Fibroblast of lung (primary cell): ENCODE data around the gene SKP1. TPM values are rescaled to one million over a fixed set of nuclear protein-coding genes. Genes with fewer than 3 reads are reported as not detected.

Source experiments
- DNase-seq, 2 donors: peaks; one replicate each; pipeline versions ENCODE4 v3.0.0 to v3.0.0-alpha.2; 2010; ENCODE audit warnings: low read depth in 2 of 2
- H2AFZ ChIP-seq: 2 replicates; pipeline ENCODE4 v1.5.1; 2012; ENCODE audit warnings: low read length, control low read depth, inconsistent platforms
- H3K27ac ChIP-seq: 2 replicates; pipeline ENCODE4 v1.5.1; 2011; ENCODE audit warnings: low read length, control low read depth; ENCODE audit not compliant: insufficient read depth
- H3K27me3 ChIP-seq: 2 replicates; pipeline ENCODE4 v1.5.1; 2011; ENCODE audit warnings: mild to moderate bottlenecking, low read length; ENCODE audit not compliant: control insufficient read depth, insufficient read depth
- H3K36me3 ChIP-seq: 2 replicates; pipeline ENCODE4 v1.5.1; 2011; ENCODE audit warnings: low read length; ENCODE audit not compliant: control insufficient read depth, insufficient read depth
- H3K4me1 ChIP-seq: 2 replicates; pipeline ENCODE4 v1.5.1; 2011; ENCODE audit warnings: low read length; ENCODE audit not compliant: control insufficient read depth, insufficient read depth; ENCODE audit errors: extremely low read depth
- H3K4me2 ChIP-seq: 2 replicates; pipeline ENCODE4 v1.5.1; 2011; ENCODE audit warnings: low read length, control low read depth; ENCODE audit not compliant: insufficient read depth; ENCODE audit errors: extremely low read depth
- H3K4me3 ChIP-seq, 4 experiments: fragments of 200-600 bp in 1 of 4; sonication (generic) in 1 of 4; replicated peaks in 1 of 4; 2 replicates each; pipeline ENCODE4 v1.5.1; 2011 to 2016; ENCODE audit warnings: low read length in 4 of 4, low read depth in 3 of 4, mild to moderate bottlenecking in 3 of 4, control low read depth in 2 of 4, inconsistent platforms in 1 of 4, mixed read lengths in 1 of 4; ENCODE audit not compliant: insufficient read depth in 1 of 4; ENCODE audit errors: control extremely low read depth in 1 of 4
- H3K79me2 ChIP-seq: 2 replicates; pipeline ENCODE4 v1.5.1; 2012; ENCODE audit warnings: mild to moderate bottlenecking, low read length, inconsistent platforms; ENCODE audit not compliant: control insufficient read depth, insufficient read depth
- H3K9ac ChIP-seq: 2 replicates; pipeline ENCODE4 v1.5.1; 2011; ENCODE audit warnings: mild to moderate bottlenecking, low read length, control low read depth; ENCODE audit not compliant: insufficient read depth
- H3K9me3 ChIP-seq: 2 replicates; pipeline ENCODE4 v1.5.1; 2012; ENCODE audit warnings: low read depth, low read length; ENCODE audit not compliant: control insufficient read depth, insufficient read depth
- H4K20me1 ChIP-seq: 2 replicates; pipeline ENCODE4 v1.5.1; 2011; ENCODE audit warnings: low read length; ENCODE audit not compliant: control insufficient read depth, insufficient read depth; ENCODE audit errors: extremely low read depth
- EZH2 ChIP-seq: IDR thresholded peaks from 2 replicates; pipeline ENCODE4 v1.5.1; 2012; ENCODE audit warnings: low read length, control low read depth, mild to moderate bottlenecking; ENCODE audit errors: missing control alignments
- polyA plus RNA-seq, 2 donors: library from polyadenylated mRNA; depleted of rRNA in 1 of 2; stranded (reverse) in 1 of 2; unstranded in 1 of 2; fragments of >200 nt; gene quantifications; 2 replicates each; pipeline ENCODE4 v1.2.1, GENCODE V29; 2011 to 2012; ENCODE audit warnings: missing spikeins in 1 of 2
- total RNA-seq: library from RNA; depleted of rRNA; stranded (reverse); fragments of >200 nt; gene quantifications from 2 replicates; pipeline ENCODE4 v1.2.1, GENCODE V29; 2014
- TF ChIP-seq, protein P1 (sequence below), 2 donors: IDR thresholded peaks in 1 of 2; conservative IDR thresholded peaks in 1 of 2; 1 replicate in 1 of 2; 2 replicates in 1 of 2; pipeline ENCODE4 v1.5.1; 2011 to 2012; ENCODE audit warnings: low read length in 2 of 2, control low read depth in 1 of 2, inconsistent platforms in 1 of 2, low read depth in 1 of 2, mild to moderate bottlenecking in 1 of 2

Gene SKP1
- total and polyA plus RNA-seq, 2 donors (not counting 1 experiment from before 2014, with no cell fraction given) = 259 to 985 TPM

DNA sequence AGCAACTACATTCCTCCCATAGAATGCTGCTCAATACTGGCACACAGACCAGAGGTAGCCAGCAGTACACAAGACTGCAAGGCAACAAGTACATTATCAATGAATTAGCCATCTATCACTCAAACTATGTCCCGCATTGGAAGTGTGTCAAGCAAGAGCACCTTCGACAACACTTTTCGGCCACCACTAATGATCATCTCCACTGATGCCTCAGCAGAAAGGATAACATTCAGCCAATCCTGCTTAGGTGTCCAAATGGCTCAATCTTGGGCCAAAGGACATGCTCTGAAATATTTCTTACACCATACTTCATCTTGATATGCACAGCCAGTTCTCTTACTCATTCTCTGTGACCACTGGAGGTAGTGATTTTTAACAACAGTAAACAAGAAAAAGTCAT is 25.0 kb downstream of the SKP1 start:
- Histone ChIP-seq H3K4me2 (no peak overlapping the region), H3K4me1 (peaks cover 9% of the 10 kb centered on the region), H3K27me3 (no peaks in the 10 kb centered on the region), H3K9ac (no peak overlapping the region), H3K79me2 (peaks cover 6% of the 10 kb centered on the region), H4K20me1 (no peaks in the 10 kb centered on the region), H3K9me3 (no peaks in the 10 kb centered on the region), H2AFZ (no peak overlapping the region), H3K36me3 (peaks cover 8% of the 10 kb centered on the region), H3K27ac (no peak overlapping the region), H3K4me3 (no peak overlapping the region)
- DNase-seq = no peak
- TF ChIP-seq, protein P1, sequence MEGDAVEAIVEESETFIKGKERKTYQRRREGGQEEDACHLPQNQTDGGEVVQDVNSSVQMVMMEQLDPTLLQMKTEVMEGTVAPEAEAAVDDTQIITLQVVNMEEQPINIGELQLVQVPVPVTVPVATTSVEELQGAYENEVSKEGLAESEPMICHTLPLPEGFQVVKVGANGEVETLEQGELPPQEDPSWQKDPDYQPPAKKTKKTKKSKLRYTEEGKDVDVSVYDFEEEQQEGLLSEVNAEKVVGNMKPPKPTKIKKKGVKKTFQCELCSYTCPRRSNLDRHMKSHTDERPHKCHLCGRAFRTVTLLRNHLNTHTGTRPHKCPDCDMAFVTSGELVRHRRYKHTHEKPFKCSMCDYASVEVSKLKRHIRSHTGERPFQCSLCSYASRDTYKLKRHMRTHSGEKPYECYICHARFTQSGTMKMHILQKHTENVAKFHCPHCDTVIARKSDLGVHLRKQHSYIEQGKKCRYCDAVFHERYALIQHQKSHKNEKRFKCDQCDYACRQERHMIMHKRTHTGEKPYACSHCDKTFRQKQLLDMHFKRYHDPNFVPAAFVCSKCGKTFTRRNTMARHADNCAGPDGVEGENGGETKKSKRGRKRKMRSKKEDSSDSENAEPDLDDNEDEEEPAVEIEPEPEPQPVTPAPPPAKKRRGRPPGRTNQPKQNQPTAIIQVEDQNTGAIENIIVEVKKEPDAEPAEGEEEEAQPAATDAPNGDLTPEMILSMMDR (conservative IDR thresholded peaks at IDR 0.05 in 1 of 2, IDR thresholded peaks at IDR 0.05 in 1 of 2; ENCODE audit: low read depth in 1 of 2, low read length in 2 of 2) = no peak
- no peak for TF ChIP-seq EZH2

DNA sequence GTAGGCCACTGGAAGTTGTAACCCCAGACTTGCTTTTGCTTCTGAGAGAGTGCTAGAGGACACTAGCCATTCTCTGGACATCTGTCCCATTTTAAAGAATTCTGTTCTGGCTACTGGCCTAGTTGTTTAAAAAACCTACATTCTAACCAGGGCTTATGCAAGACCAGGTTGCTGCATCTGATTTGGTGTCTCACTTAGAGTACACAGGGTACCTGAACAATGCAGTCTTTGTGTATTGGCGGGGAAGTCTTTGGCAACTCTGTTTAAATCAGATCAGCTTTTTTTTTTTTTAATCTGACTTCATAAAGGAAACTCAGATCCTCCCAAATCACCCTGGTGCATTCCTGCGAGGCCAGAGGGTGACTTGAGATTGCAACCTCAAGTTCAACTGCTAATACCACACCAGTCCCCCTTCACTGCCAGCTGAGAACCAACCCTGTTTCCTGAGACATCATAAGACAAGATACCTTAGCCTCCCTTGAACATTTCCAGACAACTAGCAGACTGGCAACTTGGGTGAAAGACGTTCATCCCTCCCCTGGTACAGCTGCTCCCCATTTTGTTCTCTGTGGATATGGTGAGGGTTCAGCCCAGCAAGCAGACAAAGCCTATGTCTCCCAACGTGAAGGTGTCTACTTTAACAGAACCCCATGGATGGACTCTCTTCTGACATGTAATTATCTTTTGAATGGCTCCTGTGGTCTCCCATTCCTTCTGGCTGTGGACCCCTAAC is 27.0 kb downstream of the SKP1 start:
- DNase-seq = peak in 1 of 2 donors; percentile 39
- H3K27ac ChIP-seq = no peak overlapping the region
- no peak overlapping the region for H3K9ac ChIP-seq
- H3K4me2 ChIP-seq = no peak overlapping the region
- H3K27me3 ChIP-seq = no peaks in the 10 kb centered on the region
- H3K9me3 ChIP-seq = no peaks in the 10 kb centered on the region
- TF ChIP-seq, protein P1 (conservative IDR thresholded peaks at IDR 0.05 in 1 of 2, IDR thresholded peaks at IDR 0.05 in 1 of 2; ENCODE audit: low read depth in 1 of 2, low read length in 2 of 2) = no peak
- no peak for TF ChIP-seq EZH2
- no peak overlapping the region for H2AFZ ChIP-seq
- H3K36me3 ChIP-seq = peaks cover 12% of the 10 kb centered on the region
- peaks cover 14% of the 10 kb centered on the region for H3K4me1 ChIP-seq
- no peak overlapping the region for H3K4me3 ChIP-seq
- peaks cover 6% of the 10 kb centered on the region for H3K79me2 ChIP-seq
- no peaks in the 10 kb centered on the region for H4K20me1 ChIP-seq

DNA sequence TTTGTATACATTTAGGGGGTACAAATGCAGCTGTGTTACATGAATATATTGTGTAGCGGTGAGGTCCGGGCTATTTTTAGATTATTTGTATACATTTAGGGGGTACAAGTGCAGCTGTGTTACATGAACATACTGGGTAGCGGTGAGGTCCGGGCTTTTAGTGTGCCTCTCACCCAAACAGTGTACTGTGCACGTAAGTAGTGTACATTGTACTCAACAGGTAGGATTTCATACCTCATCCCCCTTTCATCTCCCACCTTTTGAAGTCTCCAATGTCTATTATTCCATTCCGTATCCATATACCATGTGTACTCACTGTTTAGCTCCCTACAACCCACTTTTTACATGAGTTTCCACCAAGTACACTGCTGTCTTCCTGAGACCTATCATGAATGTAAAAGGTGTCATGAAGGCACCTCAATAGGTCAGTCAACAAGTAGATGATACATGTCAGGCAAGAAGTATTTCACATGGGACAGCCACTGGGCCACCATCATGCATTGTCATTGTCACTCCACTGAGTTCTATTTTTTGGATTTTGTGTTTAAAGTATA is 27.7 kb downstream of the SKP1 start:
- Histone ChIP-seq H2AFZ (no peak overlapping the region), H4K20me1 (peaks cover under 1% of the 10 kb centered on the region), H3K27ac (no peak overlapping the region), H3K79me2 (peaks cover 6% of the 10 kb centered on the region), H3K9ac (no peak overlapping the region), H3K4me1 (peaks cover 14% of the 10 kb centered on the region), H3K4me2 (no peak overlapping the region), H3K9me3 (no peaks in the 10 kb centered on the region), H3K4me3 (no peak overlapping the region), H3K27me3 (no peaks in the 10 kb centered on the region), H3K36me3 (peaks cover 15% of the 10 kb centered on the region)
- no peak for DNase-seq
- TF ChIP-seq, protein P1 (conservative IDR thresholded peaks at IDR 0.05 in 1 of 2, IDR thresholded peaks at IDR 0.05 in 1 of 2; ENCODE audit: low read depth in 1 of 2, low read length in 2 of 2) = no peak
- TF ChIP-seq EZH2 = no peak
